ENCODE data around the gene NACA2.

NACA2 gene

DNA sequence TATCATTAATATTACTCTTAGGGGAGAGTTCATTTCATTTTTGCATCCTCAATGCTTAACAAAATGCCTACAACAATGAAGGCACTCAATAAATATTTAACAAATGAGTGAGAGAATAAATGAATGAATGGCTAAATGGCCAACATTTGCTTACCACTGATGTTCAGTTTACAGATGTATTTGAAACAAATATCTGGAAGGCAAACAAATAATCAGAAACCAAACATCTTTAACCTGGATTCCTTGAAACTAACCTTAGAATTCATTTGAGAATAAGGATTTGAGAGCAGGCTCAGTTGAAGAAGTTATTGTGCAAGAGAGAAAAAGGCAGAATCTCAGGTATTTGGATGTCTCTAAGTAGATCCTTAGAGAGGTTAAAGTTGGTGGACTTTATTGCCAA is 8.4 kb downstream of the NACA2 start:
- Histone ChIP-seq H3K9me3 (ENCODE audit: control insufficient read depth, low read length) (no peaks in the 10 kb centered on the region), H3K4ac (ENCODE audit: low read depth in 1 of 2, low read length in 2 of 2) (no peak overlapping the region), H3K4me1 (ENCODE audit: control insufficient read depth, insufficient read depth, low read depth, low read length) (no peaks in the 10 kb centered on the region), H3K14ac (ENCODE audit: low read length in 2 of 2) (no peak overlapping the region), H3K18ac (ENCODE audit: low read depth in 1 of 2, low read length in 2 of 2) (no peak overlapping the region), H3K79me1 (replicated peaks; ENCODE audit: low read length, poor library complexity, severe bottlenecking) (no peaks in the 10 kb centered on the region), H2BK120ac (ENCODE audit: low read depth, low read length) (no peak overlapping the region), H2BK15ac (ENCODE audit: low read depth, poor library complexity, severe bottlenecking) (no peak overlapping the region), H3K27me3 (ENCODE audit: control insufficient read depth in 1 of 2, insufficient read depth in 1 of 2, low read length in 2 of 2) (peaks cover 3 to 7% of the 10 kb centered on the region in 2 experiments), H2AFZ (ENCODE audit: low read depth, low read length) (no peak overlapping the region), H2BK5ac (ENCODE audit: low read depth, low read length, poor library complexity, severe bottlenecking) (no peak overlapping the region), H3K23ac (ENCODE audit: low read length in 2 of 2) (no peak overlapping the region), H4K8ac (ENCODE audit: low read length) (no peak overlapping the region), H4K91ac (ENCODE audit: low read length) (no peak overlapping the region), H3K4me2 (ENCODE audit: low read length, poor library complexity, severe bottlenecking) (no peak overlapping the region), H3K9ac (ENCODE audit: low read length) (no peak overlapping the region), H3K27ac (ENCODE audit: low read length, poor library complexity, severe bottlenecking) (no peak overlapping the region), H3K36me3 (ENCODE audit: control insufficient read depth in 1 of 2, insufficient read depth in 2 of 2, low read depth in 1 of 2, low read length in 2 of 2) (no peaks in the 10 kb centered on the region), H2AK5ac (ENCODE audit: low read length, severe bottlenecking) (no peak overlapping the region), H2BK12ac (ENCODE audit: low read length in 2 of 2) (no peak overlapping the region), H3K4me3 (ENCODE audit: insufficient read depth in 1 of 2, low read depth in 1 of 2, low read length in 2 of 2) (no peak overlapping the region)
- DNase-seq: no peak

DNA sequence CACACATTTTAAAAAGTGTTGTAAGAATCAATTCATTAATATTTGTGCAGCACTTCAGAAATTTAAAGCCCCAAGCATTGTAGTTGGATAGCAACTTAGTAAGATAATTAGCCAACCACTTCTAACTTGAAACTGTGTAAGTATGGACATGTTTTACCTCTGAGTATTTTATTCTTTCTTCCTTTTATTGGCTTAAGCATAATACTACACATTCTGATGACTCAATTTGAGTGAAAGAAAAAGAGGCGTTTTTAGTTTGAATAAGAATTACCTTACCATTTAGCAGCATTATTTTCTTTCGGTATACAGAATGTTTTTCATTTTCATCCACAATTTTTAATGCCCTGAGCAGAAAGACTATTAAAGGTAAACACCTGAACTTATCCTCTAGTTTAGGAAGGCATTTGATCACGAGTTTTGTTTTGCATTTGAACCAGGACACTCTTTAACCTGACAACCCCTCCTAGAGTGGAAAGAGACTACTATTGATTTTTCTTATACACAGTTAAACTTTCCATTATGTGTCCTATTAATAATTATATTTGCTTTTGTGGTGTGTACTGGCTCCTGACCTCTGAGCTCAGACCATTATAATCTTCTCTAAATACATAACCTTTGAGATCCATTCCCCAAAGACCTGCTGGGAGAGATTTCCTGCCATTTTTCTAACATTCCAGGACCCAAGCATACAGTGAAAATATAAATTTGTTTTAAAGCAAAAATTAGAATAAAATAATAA is 9.2 kb downstream of the NACA2 start:
- Histone ChIP-seq H3K4me1 (ENCODE audit: control insufficient read depth, insufficient read depth, low read depth, low read length) (no peaks in the 10 kb centered on the region), H3K4me2 (ENCODE audit: low read length, poor library complexity, severe bottlenecking) (no peak overlapping the region), H4K91ac (ENCODE audit: low read length) (no peak overlapping the region), H2BK12ac (ENCODE audit: low read length in 2 of 2) (no peak overlapping the region), H3K23ac (ENCODE audit: low read length in 2 of 2) (no peak overlapping the region), H3K9me3 (ENCODE audit: control insufficient read depth, low read length) (no peaks in the 10 kb centered on the region), H3K79me1 (replicated peaks; ENCODE audit: low read length, poor library complexity, severe bottlenecking) (no peaks in the 10 kb centered on the region), H2BK120ac (ENCODE audit: low read depth, low read length) (no peak overlapping the region), H3K36me3 (ENCODE audit: control insufficient read depth in 1 of 2, insufficient read depth in 2 of 2, low read depth in 1 of 2, low read length in 2 of 2) (no peaks in the 10 kb centered on the region), H3K27ac (ENCODE audit: low read length, poor library complexity, severe bottlenecking) (no peak overlapping the region), H3K18ac (ENCODE audit: low read depth in 1 of 2, low read length in 2 of 2) (no peak overlapping the region), H3K27me3 (ENCODE audit: control insufficient read depth in 1 of 2, insufficient read depth in 1 of 2, low read length in 2 of 2) (peaks cover 2 to 3% of the 10 kb centered on the region in 2 experiments), H3K4me3 (ENCODE audit: insufficient read depth in 1 of 2, low read depth in 1 of 2, low read length in 2 of 2) (no peak overlapping the region), H2BK5ac (ENCODE audit: low read depth, low read length, poor library complexity, severe bottlenecking) (no peak overlapping the region), H2BK15ac (ENCODE audit: low read depth, poor library complexity, severe bottlenecking) (no peak overlapping the region), H3K14ac (ENCODE audit: low read length in 2 of 2) (no peak overlapping the region), H2AFZ (ENCODE audit: low read depth, low read length) (no peak overlapping the region), H2AK5ac (ENCODE audit: low read length, severe bottlenecking) (no peak overlapping the region), H3K9ac (ENCODE audit: low read length) (no peak overlapping the region), H3K4ac (ENCODE audit: low read depth in 1 of 2, low read length in 2 of 2) (no peak overlapping the region), H4K8ac (ENCODE audit: low read length) (no peak overlapping the region)
- no peak for DNase-seq
- WGBS: 79% methylated on average over 2 of the region's 3 CpGs

DNA sequence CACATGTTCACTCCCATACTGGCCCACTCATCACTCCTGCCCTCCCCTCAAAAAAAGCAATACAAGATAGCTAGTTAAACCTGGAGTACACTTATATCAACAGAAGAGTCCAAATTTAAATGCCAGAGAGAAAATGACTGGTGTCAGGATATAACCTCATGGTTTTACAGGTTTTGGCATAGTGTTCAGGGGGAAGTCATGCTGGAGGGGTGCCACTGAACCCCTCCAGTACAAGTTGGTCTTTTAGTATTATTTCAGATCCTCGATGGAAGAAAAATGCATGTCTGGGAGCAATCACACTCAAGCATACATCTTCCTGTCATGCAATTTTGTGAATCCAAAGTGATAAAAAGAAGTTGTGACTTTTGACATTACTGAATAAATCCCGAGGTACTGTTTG is 10.5 kb downstream of the NACA2 start:
- Histone ChIP-seq H3K79me1 (replicated peaks; ENCODE audit: low read length, poor library complexity, severe bottlenecking) (no peaks in the 10 kb centered on the region), H3K4me3 (ENCODE audit: insufficient read depth in 1 of 2, low read depth in 1 of 2, low read length in 2 of 2) (no peak overlapping the region), H3K14ac (ENCODE audit: low read length in 2 of 2) (no peak overlapping the region), H3K36me3 (ENCODE audit: control insufficient read depth in 1 of 2, insufficient read depth in 2 of 2, low read depth in 1 of 2, low read length in 2 of 2) (no peaks in the 10 kb centered on the region), H2BK120ac (ENCODE audit: low read depth, low read length) (no peak overlapping the region), H3K4ac (ENCODE audit: low read depth in 1 of 2, low read length in 2 of 2) (no peak overlapping the region), H3K9ac (ENCODE audit: low read length) (no peak overlapping the region), H3K27me3 (ENCODE audit: control insufficient read depth in 1 of 2, insufficient read depth in 1 of 2, low read length in 2 of 2) (peaks cover 2 to 3% of the 10 kb centered on the region in 2 experiments), H2BK5ac (ENCODE audit: low read depth, low read length, poor library complexity, severe bottlenecking) (no peak overlapping the region), H3K4me2 (ENCODE audit: low read length, poor library complexity, severe bottlenecking) (no peak overlapping the region), H2BK12ac (ENCODE audit: low read length in 2 of 2) (no peak overlapping the region), H3K9me3 (ENCODE audit: control insufficient read depth, low read length) (no peaks in the 10 kb centered on the region), H4K91ac (ENCODE audit: low read length) (no peak overlapping the region), H4K8ac (ENCODE audit: low read length) (no peak overlapping the region), H2BK15ac (ENCODE audit: low read depth, poor library complexity, severe bottlenecking) (no peak overlapping the region), H3K4me1 (ENCODE audit: control insufficient read depth, insufficient read depth, low read depth, low read length) (no peaks in the 10 kb centered on the region), H3K18ac (ENCODE audit: low read depth in 1 of 2, low read length in 2 of 2) (no peak overlapping the region), H3K27ac (ENCODE audit: low read length, poor library complexity, severe bottlenecking) (no peak overlapping the region), H2AK5ac (ENCODE audit: low read length, severe bottlenecking) (no peak overlapping the region), H2AFZ (ENCODE audit: low read depth, low read length) (no peak overlapping the region), H3K23ac (ENCODE audit: low read length in 2 of 2) (no peak overlapping the region)
- no CpG with 5 or more reads among the region's 2 CpGs for WGBS
- no peak for DNase-seq

DNA sequence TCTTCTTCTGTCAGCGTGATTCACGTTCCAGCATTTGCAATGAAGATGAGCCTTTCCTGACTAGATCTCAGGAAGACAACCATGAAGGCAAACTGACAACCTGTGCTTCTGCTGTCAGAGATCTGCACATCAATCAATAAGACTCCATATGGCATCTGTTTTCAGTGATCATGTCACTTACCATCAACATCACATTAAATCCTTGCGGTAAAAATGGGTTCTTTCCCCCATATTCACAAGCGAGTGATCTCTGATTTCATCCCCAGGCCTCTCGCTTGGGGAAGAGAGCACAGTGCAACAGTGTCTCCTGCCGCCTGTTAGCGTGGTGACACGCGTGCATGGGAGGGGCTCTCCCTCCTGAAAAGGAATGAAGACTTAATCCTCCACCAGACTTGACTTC is 11.1 kb downstream of the NACA2 start:
- 70% methylated on average over 6 of the region's 9 CpGs for WGBS
- Histone ChIP-seq H4K8ac (ENCODE audit: low read length) (no peak overlapping the region), H3K18ac (ENCODE audit: low read depth in 1 of 2, low read length in 2 of 2) (no peak overlapping the region), H3K4me1 (ENCODE audit: control insufficient read depth, insufficient read depth, low read depth, low read length) (no peaks in the 10 kb centered on the region), H3K9me3 (ENCODE audit: control insufficient read depth, low read length) (no peaks in the 10 kb centered on the region), H2BK5ac (ENCODE audit: low read depth, low read length, poor library complexity, severe bottlenecking) (no peak overlapping the region), H2AK5ac (ENCODE audit: low read length, severe bottlenecking) (no peak overlapping the region), H3K9ac (ENCODE audit: low read length) (no peak overlapping the region), H3K14ac (ENCODE audit: low read length in 2 of 2) (no peak overlapping the region), H2BK12ac (ENCODE audit: low read length in 2 of 2) (no peak overlapping the region), H3K4me3 (ENCODE audit: insufficient read depth in 1 of 2, low read depth in 1 of 2, low read length in 2 of 2) (no peak overlapping the region), H2AFZ (ENCODE audit: low read depth, low read length) (no peak overlapping the region), H3K79me1 (replicated peaks; ENCODE audit: low read length, poor library complexity, severe bottlenecking) (no peaks in the 10 kb centered on the region), H4K91ac (ENCODE audit: low read length) (no peak overlapping the region), H3K4ac (ENCODE audit: low read depth in 1 of 2, low read length in 2 of 2) (no peak overlapping the region), H3K27ac (ENCODE audit: low read length, poor library complexity, severe bottlenecking) (no peak overlapping the region), H2BK120ac (ENCODE audit: low read depth, low read length) (no peak overlapping the region), H2BK15ac (ENCODE audit: low read depth, poor library complexity, severe bottlenecking) (no peak overlapping the region), H3K23ac (ENCODE audit: low read length in 2 of 2) (no peak overlapping the region), H3K36me3 (ENCODE audit: control insufficient read depth in 1 of 2, insufficient read depth in 2 of 2, low read depth in 1 of 2, low read length in 2 of 2) (no peaks in the 10 kb centered on the region), H3K27me3 (ENCODE audit: control insufficient read depth in 1 of 2, insufficient read depth in 1 of 2, low read length in 2 of 2) (peaks cover 2 to 3% of the 10 kb centered on the region in 2 experiments), H3K4me2 (ENCODE audit: low read length, poor library complexity, severe bottlenecking) (no peak overlapping the region)
- no peak for DNase-seq

Measured in mesenchymal stem cell (in vitro differentiated cells and primary cell).